GM21619 (cell line): ENCODE measurements around the gene PRXL2A.
"Not testable (repeated sequence)": the region's sequence is repeated elsewhere in the genome, so short reads cannot be mapped to it uniquely, and the experiment has no call there.

Experiments
- ATAC-seq: cut with Tn5 transposase; IDR thresholded peaks from one replicate; pipeline ENCODE4 v1.9.1; 2021; ENCODE audit not compliant: unreplicated experiment

PRXL2A gene

DNA sequence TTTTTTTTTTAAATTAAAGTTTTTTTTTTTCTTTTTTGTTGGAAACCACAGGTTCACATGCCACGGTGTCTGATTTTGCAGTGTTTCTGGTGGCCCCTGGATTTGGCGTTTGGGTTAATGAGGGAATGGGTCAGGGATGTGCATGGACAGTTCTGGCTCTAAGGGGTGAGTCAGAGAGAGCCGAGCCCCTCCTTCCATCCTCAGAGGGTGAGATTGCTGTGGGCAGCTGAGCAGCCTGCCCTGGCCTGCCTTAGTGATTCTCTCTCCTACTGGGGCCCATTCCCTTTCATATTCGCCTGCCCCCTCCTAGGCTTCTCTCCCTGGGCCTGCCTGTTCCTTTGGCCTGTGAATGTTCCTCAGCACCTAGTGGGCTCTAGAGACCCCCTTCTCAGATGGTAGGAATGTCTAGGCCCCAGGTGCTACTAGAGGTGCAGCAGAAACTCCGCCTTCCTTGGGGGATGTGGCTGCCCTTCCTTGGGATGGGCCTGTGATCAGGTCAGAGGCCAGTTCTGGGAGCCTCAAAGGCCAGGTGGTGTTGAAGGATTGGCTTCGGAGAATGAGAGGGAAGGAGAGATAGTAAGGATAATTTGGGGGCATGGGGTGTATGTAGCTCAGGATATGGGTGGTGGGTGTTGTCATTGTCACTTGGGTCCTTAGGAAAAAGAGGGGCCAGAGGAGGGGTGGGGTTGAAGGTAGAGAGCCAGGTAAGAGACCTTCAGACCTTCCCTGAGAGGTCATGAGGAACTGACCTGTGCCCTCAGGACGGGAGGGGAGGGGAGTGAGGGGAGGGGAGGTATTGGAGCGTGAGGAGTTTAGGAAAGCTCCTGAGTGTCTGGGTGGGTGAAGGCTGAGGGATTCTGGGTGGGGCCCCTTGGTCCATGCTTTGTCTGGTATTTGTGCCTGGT is 65.6 kb downstream of the PRXL2A start:
- ATAC-seq, result no peak

DNA sequence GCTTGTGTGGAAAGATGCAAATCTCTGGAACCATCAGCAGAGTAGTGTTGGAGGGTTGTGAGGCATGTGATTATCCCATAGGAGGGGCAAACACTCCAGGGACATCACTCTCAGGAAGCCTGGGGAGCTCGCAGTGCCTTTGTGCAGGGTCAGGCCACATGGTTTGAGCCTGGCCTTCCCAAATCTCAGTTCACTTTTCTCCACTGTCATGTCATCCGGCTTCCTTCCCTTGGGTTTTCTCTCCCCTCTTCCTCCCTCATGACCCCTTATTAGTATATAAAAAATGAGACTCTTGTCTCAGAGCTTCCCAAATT is 66.2 kb downstream of the PRXL2A start:
- no peak for ATAC-seq

DNA sequence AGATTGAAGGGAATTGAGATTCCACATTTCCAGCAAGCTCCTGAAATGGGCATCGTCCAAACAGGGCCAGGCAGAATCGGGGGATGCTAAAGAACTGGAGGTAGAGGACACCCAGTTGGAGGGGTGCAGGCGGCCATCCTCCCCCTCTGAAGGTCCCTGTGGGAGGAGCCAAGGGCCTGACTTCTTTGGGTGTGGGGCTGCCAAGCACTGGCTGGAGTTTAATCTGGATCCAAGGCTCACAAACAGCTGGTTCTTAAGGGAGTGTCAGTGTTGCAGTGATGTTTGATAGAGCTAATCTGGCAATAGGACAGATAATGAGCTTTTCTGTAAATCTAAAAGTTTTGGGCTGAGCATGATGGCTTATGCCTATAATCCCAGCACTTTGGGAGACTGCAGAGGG is 66.6 kb downstream of the PRXL2A start:
- ATAC-seq, result no peak

- not testable (repeated sequence) for ATAC-seq
Measured at GRCh38 chr10:80475641-80476040, 67.3 kb downstream of the PRXL2A start.

GRCh38 chr10:80476685-80477084 is 68.3 kb downstream of the PRXL2A start:
- no peak for ATAC-seq

GRCh38 chr10:80477813-80478212 is 69.5 kb downstream of the PRXL2A start:
- no peak for ATAC-seq

GRCh38 chr10:80480373-80480772 is 72.0 kb downstream of the PRXL2A start:
- not testable (repeated sequence) for ATAC-seq

DNA sequence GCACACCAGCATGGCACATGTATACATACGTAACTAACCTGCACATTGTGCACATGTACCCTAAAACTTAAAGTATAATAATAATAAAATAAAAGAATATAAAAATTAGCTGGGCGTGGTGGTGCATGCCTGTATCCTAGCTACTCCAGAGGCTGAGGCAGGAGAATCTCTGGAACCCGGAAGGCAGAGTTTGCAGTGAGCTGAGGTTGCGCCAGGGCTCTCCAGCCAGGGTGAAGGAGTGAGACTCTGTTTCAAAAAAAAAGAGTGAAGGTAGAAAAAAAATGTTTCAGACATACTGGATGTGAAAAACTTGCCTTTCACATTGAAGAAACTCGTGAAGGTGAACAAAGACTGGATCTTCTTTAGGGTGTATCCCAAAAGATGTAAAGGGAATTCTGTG is 72.5 kb downstream of the PRXL2A start:
- no peak for ATAC-seq

GRCh38 chr10:80484243-80484642 is 75.9 kb downstream of the PRXL2A start:
- ATAC-seq, result no peak

DNA sequence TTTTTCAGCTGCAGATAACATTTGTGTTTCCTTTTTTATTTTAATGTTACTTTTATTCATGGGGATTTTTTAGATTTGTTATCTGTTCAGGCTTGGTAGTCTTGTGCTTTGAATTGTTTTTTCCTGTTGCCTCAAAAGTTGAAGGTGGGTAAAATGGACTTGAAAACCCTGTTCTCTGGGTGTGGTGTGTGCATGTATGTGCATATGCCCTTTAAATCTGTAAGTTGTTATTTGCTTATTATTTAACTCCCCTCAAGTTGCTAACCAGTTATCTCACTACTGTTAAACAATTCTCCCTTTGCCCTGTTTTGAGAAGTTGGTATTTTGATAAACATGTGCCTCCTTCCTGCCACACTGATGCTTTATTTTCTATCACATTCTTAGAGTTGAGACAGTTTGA is 76.3 kb downstream of the PRXL2A start:
- ATAC-seq, result no peak

GRCh38 chr10:80485076-80485945 is 77.0 kb downstream of the PRXL2A start:
- no peak for ATAC-seq

- no peak for ATAC-seq
Measured at GRCh38 chr10:80485946-80486764, 77.8 kb downstream of the PRXL2A start.
